Panc1 (cell line): ENCODE measurements around the gene PPP4R3A. TPM values are rescaled to one million over a fixed set of nuclear protein-coding genes. Genes with fewer than 3 reads are reported as not detected.
A peak's percentile ranks its signal among the peaks of the same experiment; 100 is the strongest.

Experiments used
- ATAC-seq: fragments of 200-7000 bp; cut with Tn5 transposase; 2 replicates; pipeline ENCODE4 v1.9.1; 2020; ENCODE audit warnings: mild to moderate bottlenecking, moderate library complexity
- BruUV-seq: library from RNA; stranded (reverse); fragments of 400-500 nt; replicated peaks from 2 replicates; lab custom pipeline; 2021; lab: Mats Ljungman, UMichigan
- CTCF ChIA-PET: fragments of 300-600 bp; sonication (Branson Sonifier 250); formaldehyde crosslinking; loops from one replicate; lab custom pipeline; 2022; ENCODE audit warnings: antibody characterized with exemption; lab: Charles Lee
- POLR2A ChIA-PET: fragments of 300-600 bp; sonication (Branson Sonifier 250); formaldehyde crosslinking; loops from one replicate; lab custom pipeline; 2022; ENCODE audit warnings: antibody characterized with exemption; lab: Charles Lee
- DNase-seq: peaks from one replicate; pipeline ENCODE4 v3.0.0-alpha.2; 2010; ENCODE audit warnings: low read depth, low spot score
- H3K27ac ChIP-seq: 2 replicates; pipeline ENCODE4 v1.5.1; 2011; ENCODE audit warnings: mild to moderate bottlenecking, low read length, inconsistent platforms
- H3K27me3 ChIP-seq: fragments of 200-500 bp; sonication (Bioruptor generic); 2 replicates; pipeline ENCODE4 v1.6.0; 2014; ENCODE audit warnings: low read length, inconsistent platforms; ENCODE audit not compliant: control insufficient read depth, insufficient read depth
- H3K36me3 ChIP-seq: fragments of 200-500 bp; sonication (Bioruptor generic); 2 replicates; pipeline ENCODE4 v1.5.1; 2014; ENCODE audit warnings: inconsistent platforms, mild to moderate bottlenecking, low read length, moderate library complexity; ENCODE audit not compliant: control insufficient read depth, insufficient read depth
- H3K4me1 ChIP-seq: 2 replicates; pipeline ENCODE4 v1.5.1; 2011; ENCODE audit warnings: inconsistent platforms, mild to moderate bottlenecking, low read length, moderate library complexity; ENCODE audit not compliant: control insufficient read depth, insufficient read depth
- H3K4me3 ChIP-seq, 2 experiments: 2 replicates each; pipeline ENCODE4 v1.5.1; 2011 to 2012; ENCODE audit warnings: low read depth in 2 of 2, low read length in 2 of 2, mild to moderate bottlenecking in 2 of 2, inconsistent platforms in 1 of 2, moderate library complexity in 1 of 2
- H3K9me3 ChIP-seq: fragments of 200-500 bp; sonication (Bioruptor generic); 2 replicates; pipeline ENCODE4 v1.5.1; 2014; ENCODE audit warnings: low read depth, mild to moderate bottlenecking, inconsistent platforms, low read length, moderate library complexity; ENCODE audit not compliant: control insufficient read depth, insufficient read depth
- CTCF ChIP-seq: fragments of 450-650 bp; IDR thresholded peaks from 2 replicates; pipeline ENCODE4 v1.5.1; 2017; ENCODE audit warnings: mild to moderate bottlenecking
- POLR2AphosphoS5 ChIP-seq: IDR thresholded peaks from 2 replicates; pipeline ENCODE4 v1.6.1; 2012; ENCODE audit warnings: mild to moderate bottlenecking, low read depth, low read length, moderate library complexity
- REST ChIP-seq, 2 experiments: IDR thresholded peaks; 2 replicates each; pipeline ENCODE4 v1.6.1; 2011 to 2012; ENCODE audit warnings: low read depth in 2 of 2, control low read depth in 1 of 2, low read length in 1 of 2, mild to moderate bottlenecking in 1 of 2, moderate library complexity in 1 of 2; ENCODE audit not compliant: insufficient read depth in 1 of 2
- SIN3A ChIP-seq: IDR thresholded peaks from 2 replicates; pipeline ENCODE4 v1.6.1; 2012; ENCODE audit warnings: low read depth, mild to moderate bottlenecking, low read length, moderate library complexity, borderline replicate concordance; ENCODE audit not compliant: insufficient read depth
- TCF7L2 ChIP-seq: IDR thresholded peaks from 2 replicates; pipeline ENCODE4 v1.6.1; 2011; ENCODE audit warnings: mild to moderate bottlenecking, low read depth, low read length, inconsistent platforms
- in situ Hi-C: cut with HindIII; loops from 2 replicates; pipeline ENCODE4 v1.10.0; 2016; ENCODE audit warnings: low sequenced_read_pairs, low pct_unique_long_range_greater_than_20kb
- intact Hi-C: fragments of 100-400 bp; cut with micrococcal nuclease; formaldehyde crosslinking; loops from one replicate; pipeline ENCODE4 v1.10.0; 2022; ENCODE audit not compliant: unreplicated experiment
- total RNA-seq: library from RNA; stranded (reverse); gene quantifications from one replicate; pipeline ENCODE4 v1.2.1, GENCODE V29; 2021; ENCODE audit not compliant: unreplicated experiment

PPP4R3A gene
- total RNA-seq, 1 experiment from 2014 or later = 54.8 TPM

- Histone ChIP-seq H3K27ac (peak overlapping the region; percentile 88), H3K4me1 (no peaks in the 10 kb centered on the region; the same call in 1 of the 2 replicates), H3K9me3 (no peaks in the 10 kb centered on the region), H3K36me3 (peaks cover 14% of the 10 kb centered on the region), H3K4me3 (peak overlapping the region; percentile 84 to 90), H3K27me3 (no peaks in the 10 kb centered on the region)
- ChIA-PET CTCF (no interaction called here), POLR2A (interaction anchor here (0.6 kb wide), 1 partner anchor 324 kb away, joined by 3 read pairs; no protein-coding TSS in a partner anchor)
- in situ Hi-C loops = no loop called here
- no TSS peak for BruUV-seq
- ATAC-seq (peak; percentile 15), DNase-seq (no peak)
- TF ChIP-seq SIN3A (no peak), REST (IDR thresholded peaks at IDR 0.05; ENCODE audit: insufficient read depth in 1 of 2, low read depth in 2 of 2, low read length in 1 of 2) (no peak), CTCF (no peak), POLR2AphosphoS5 (no peak), TCF7L2 (no peak)
- intact Hi-C loops = no loop called here
Observed at GRCh38 chr14:91509083-91509877, 830 bp downstream of the PPP4R3A start.

- Histone ChIP-seq H3K9me3 (no peaks in the 10 kb centered on the region), H3K4me1 (no peaks in the 10 kb centered on the region; the same call in 1 of the 2 replicates), H3K27ac (peak overlapping the region; percentile 88), H3K36me3 (peaks cover 14% of the 10 kb centered on the region), H3K27me3 (no peaks in the 10 kb centered on the region), H3K4me3 (peak overlapping the region; percentile 84 to 90; a peak in 3 of 4 replicates)
- ATAC-seq (no peak), DNase-seq (no peak)
- in situ Hi-C loops = no loop called here
- intact Hi-C loops = no loop called here
- TF ChIP-seq POLR2AphosphoS5 (no peak), REST (IDR thresholded peaks at IDR 0.05; ENCODE audit: insufficient read depth in 1 of 2, low read depth in 2 of 2, low read length in 1 of 2) (no peak), SIN3A (no peak), CTCF (no peak), TCF7L2 (no peak)
- CTCF ChIA-PET = no interaction called here
- BruUV-seq = no TSS peak
- POLR2A ChIA-PET = no interaction called here
Observed at GRCh38 chr14:91508105-91508504, 2.0 kb downstream of the PPP4R3A start.
